Type B pancreatic cell (in vitro differentiated cells): ENCODE data around the gene LSP1. TPM values are rescaled to one million over a fixed set of nuclear protein-coding genes. Genes with fewer than 3 reads are reported as not detected.

ENCODE experiments used
- DNase-seq: peaks from one replicate; pipeline ENCODE4 v3.0.0; 2021; ENCODE audit warnings: mixed read lengths; ENCODE audit not compliant: unreplicated experiment; ENCODE audit errors: extremely low spot score
- H3K27ac Mint-ChIP-seq: 2 replicates; pipeline ENCODE4 v1.8.0; 2021; ENCODE audit warnings: mild to moderate bottlenecking, mixed read lengths
- H3K27me3 Mint-ChIP-seq: 2 replicates; pipeline ENCODE4 v1.8.0; 2021; ENCODE audit warnings: mixed read lengths
- H3K36me3 Mint-ChIP-seq: 2 replicates; pipeline ENCODE4 v1.8.0; 2021; ENCODE audit warnings: mixed read lengths
- H3K4me1 Mint-ChIP-seq: one replicate; pipeline ENCODE4 v1.8.0; 2021; ENCODE audit warnings: mixed read lengths; ENCODE audit not compliant: unreplicated experiment
- H3K4me3 Mint-ChIP-seq: 2 replicates; pipeline ENCODE4 v1.8.0; 2021; ENCODE audit warnings: mild to moderate bottlenecking, mixed read lengths
- H3K9me3 Mint-ChIP-seq: 2 replicates; pipeline ENCODE4 v1.8.0; 2021; ENCODE audit warnings: mixed read lengths
- CTCF ChIP-seq: fragments of 200-600 bp; sonication (generic); conservative IDR thresholded peaks from 2 replicates; pipeline ENCODE4 v1.5.0; 2021; ENCODE audit warnings: antibody characterized with exemption, mild to moderate bottlenecking
- total RNA-seq: library from RNA; stranded (reverse); gene quantifications from 2 replicates; pipeline ENCODE4 v1.2.1, GENCODE V29; 2021; ENCODE audit warnings: low replicate concordance

The LSP1 gene
- total RNA-seq, 1 donor from 2014 or later: 0.53 TPM

- no peak for TF ChIP-seq CTCF
- Mint-ChIP-seq H3K36me3 (no peaks in the 10 kb centered on the region), H3K27me3 (no peaks in the 10 kb centered on the region), H3K27ac (no peak overlapping the region), H3K4me1 (no peaks in the 10 kb centered on the region), H3K9me3 (no peaks in the 10 kb centered on the region), H3K4me3 (no peak overlapping the region)
- DNase-seq: no peak
Measured at GRCh38 chr11:1862588-1863351, 9.9 kb downstream of the LSP1 start.

- no peaks in the 10 kb centered on the region for H3K9me3 Mint-ChIP-seq
- H3K4me3 Mint-ChIP-seq: no peak overlapping the region
- H3K27me3 Mint-ChIP-seq: no peaks in the 10 kb centered on the region
- no peak overlapping the region for H3K27ac Mint-ChIP-seq
- no peaks in the 10 kb centered on the region for H3K36me3 Mint-ChIP-seq
- DNase-seq: no peak
- no peaks in the 10 kb centered on the region for H3K4me1 Mint-ChIP-seq
- no peak for TF ChIP-seq CTCF
Measured at GRCh38 chr11:1863352-1864216, 10.7 kb downstream of the LSP1 start.

GRCh38 chr11:1864231-1864630, 11.3 kb downstream of the LSP1 start:
- Mint-ChIP-seq H3K36me3 (no peaks in the 10 kb centered on the region), H3K27me3 (no peaks in the 10 kb centered on the region), H3K4me1 (no peaks in the 10 kb centered on the region), H3K4me3 (no peak overlapping the region), H3K27ac (no peak overlapping the region), H3K9me3 (no peaks in the 10 kb centered on the region)
- TF ChIP-seq CTCF: no peak
- no peak for DNase-seq

GRCh38 chr11:1864831-1865665, 12.2 kb downstream of the LSP1 start:
- DNase-seq: no peak
- Mint-ChIP-seq H3K36me3 (no peaks in the 10 kb centered on the region), H3K4me3 (no peak overlapping the region), H3K27me3 (no peaks in the 10 kb centered on the region), H3K4me1 (no peaks in the 10 kb centered on the region), H3K27ac (no peak overlapping the region), H3K9me3 (no peaks in the 10 kb centered on the region)
- TF ChIP-seq CTCF: no peak

GRCh38 chr11:1866226-1866625, 13.3 kb downstream of the LSP1 start:
- no peaks in the 10 kb centered on the region for H3K36me3 Mint-ChIP-seq
- H3K27ac Mint-ChIP-seq: no peak overlapping the region
- peaks cover 3% of the 10 kb centered on the region for H3K4me1 Mint-ChIP-seq
- H3K27me3 Mint-ChIP-seq: peaks cover 3% of the 10 kb centered on the region
- H3K4me3 Mint-ChIP-seq: no peak overlapping the region
- no peak for DNase-seq
- no peaks in the 10 kb centered on the region for H3K9me3 Mint-ChIP-seq
- TF ChIP-seq CTCF: no peak
